GM19455 (cell line): ENCODE measurements around the gene MYO1C.
"Not testable (repeated sequence)": the region's sequence is repeated elsewhere in the genome, so short reads cannot be mapped to it uniquely, and the experiment has no call there.

ENCODE experiments used
- ATAC-seq: cut with Tn5 transposase; IDR thresholded peaks from one replicate; pipeline ENCODE4 v1.9.1; 2021; ENCODE audit not compliant: unreplicated experiment

The MYO1C gene

DNA sequence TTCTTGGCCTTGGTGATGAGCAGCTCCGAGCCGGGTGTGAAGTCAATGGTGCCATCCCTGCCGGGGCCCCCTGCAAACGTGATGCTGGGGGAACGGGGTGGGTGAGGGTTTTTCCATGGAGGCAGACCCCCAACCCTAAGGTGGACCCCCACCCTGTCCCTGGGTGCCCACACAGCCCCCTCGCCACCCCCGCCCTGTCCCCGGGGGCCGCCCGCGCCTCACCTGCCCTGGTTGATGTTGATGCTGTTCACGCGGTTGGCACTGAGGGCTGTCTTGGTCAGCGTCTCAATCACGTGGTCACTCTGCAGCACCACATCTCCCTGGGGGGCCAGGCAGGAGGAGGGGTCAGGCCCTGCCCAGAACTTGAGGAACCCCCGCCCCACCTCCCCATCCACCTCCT is 25.2 kb downstream of the MYO1C start:
- no peak for ATAC-seq

DNA sequence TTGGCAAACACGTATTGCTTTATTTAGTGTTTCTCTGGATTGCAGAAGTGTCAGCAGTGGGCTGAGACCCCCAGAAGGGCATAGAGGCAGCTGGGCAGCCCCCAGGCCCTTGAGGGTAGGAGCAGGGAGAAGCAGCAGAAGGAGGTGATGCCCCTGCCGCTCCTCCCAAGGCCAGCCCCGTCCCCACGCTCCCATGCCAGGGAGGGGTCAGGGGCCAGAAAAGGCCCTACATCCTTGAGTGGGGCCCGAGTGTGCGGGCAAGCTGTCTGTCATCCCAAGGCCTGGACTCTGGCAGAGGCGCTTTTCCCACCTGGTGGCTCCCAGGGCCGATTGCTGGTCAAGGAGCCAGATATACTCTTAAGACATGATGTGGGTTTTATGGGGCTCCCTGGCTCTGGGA is 28.3 kb downstream of the MYO1C start:
- ATAC-seq, result no peak

DNA sequence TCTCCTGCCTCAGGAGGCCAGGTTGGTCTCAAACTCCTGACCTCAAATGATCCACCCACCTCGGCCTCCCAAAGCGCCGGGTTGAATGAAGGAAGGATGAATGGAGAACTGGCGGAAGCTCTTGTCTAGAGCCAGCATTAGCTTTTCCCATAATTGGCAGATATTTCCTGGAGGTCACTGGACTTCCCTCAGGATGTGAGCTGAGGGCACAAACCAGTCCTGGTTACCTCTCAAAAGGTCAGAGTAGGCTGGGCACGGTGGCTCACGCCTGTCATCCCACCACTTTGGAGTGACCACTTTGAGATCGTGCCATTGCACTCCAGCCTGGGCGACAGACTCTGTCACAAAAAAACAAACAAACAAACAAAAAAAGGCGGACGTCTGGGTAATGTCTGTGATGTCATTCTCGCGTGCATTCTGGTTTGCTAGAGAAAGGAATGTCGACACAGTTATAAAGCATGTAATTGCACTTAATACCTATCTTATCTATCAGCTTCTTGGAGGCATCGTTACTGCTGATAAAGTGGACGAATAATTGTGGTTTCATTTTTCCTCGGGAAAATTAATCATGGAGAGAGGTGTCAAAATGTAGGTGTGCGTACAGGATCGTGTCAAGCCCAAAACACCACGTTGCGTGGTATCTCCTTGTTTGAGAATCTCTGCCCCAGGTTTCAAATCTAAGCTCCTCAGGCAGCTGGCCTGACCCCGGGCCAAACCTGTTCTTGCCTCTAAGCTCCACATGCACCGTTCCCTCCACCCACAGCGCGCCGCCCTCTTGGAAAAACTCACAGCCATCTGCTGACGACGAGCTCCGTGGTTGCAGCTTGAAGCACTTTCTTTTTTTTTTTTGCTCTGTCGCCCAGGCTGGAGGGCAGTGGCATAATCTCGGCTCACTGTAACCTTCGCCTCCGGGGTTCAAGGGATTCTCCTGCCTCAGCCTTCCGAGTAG is 30.0 kb downstream of the MYO1C start:
- ATAC-seq, result no peak

DNA sequence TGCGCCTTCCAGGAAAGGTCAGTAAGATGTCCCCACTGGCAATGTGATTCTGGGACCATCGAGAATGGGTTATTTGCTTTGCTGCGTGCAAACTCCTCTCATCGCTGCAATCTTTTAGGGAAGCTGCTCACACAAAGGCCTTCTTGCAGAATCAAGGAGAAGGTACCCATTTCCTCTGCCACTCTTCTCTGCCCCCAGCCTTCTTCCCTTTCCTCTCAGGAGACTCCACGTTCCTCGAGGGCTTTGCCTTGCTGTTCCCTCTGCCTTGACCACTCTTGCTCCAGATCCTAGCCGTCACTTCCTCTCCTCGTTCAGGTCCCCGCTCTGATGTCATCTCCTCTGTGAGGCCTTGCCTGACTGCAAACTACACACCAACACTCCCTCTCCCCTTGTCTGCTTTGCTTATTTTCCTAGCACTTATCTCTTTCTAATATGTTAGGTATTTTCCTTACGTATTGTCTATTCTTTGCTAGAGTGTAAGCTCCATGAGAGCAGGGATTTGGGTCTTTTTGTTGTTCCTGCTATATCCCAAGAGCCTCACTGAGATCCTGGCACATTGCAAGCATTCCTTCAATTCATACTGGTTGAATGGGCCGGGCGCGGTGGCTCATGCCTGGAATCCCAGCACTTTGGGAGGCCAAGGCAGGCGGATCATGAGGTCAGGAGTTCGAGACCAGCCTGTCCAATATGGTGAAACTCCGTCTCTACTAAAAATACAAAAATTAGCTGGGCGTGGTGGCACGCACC is 31.1 kb downstream of the MYO1C start:
- no peak for ATAC-seq

DNA sequence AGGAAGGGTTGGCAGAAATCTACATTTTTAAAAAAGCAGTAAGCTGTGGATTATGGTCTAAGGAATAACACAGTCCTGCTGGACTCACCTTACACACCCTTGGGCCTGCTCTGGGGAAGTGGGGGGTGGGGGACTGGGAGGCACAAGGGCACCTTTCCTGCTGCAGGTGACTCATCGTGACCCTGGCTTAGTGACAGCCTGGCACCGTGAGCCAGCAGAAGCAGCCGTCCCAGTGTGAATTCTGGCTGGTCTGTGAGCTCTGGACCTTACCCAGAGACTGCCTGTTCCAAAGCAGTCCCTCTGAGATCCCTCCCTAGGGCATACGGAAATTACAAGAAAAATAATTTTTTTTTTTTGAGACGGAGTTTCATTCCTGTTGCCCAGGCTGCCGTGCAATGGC is 32.3 kb downstream of the MYO1C start:
- ATAC-seq, result no peak

DNA sequence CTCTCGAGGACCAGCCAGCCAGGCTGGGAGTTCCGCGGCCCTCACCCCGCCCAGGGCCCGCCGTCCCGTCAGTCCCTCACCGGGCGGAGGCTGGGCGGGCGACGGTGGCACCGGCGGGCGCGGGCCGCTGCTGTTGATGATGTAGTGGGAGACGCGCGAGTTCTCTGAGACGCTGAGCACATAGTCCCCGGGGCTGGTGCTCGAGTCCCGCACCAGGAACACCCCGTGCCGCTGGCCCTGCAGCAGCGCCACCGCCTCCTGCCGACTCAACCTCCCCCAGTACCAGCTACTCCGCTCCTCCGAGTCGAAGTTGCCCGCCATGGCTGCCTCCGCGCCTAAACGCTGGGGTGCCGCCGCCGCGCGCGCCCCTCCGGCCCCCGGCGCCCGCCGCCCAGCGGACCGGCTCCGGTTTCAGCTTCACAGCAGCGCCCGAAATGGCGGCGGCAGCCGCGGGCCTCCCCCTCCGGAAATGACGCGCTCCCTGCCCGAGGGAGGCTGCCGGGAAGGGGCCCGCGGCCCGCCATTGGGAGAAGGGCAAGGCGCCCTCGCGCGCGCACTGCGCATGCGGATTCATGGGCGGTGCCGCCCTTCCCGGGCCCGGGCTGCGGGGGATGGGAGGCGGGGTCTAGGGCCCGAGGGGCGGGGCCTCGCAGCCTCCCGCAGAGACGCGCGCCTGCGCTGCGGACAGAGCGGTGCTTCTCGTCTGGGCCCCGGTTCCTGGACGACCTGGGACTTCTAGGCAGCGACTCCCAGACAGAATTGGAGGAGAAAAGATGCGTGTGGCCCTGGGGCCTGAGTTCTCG is 36.5 kb downstream of the MYO1C start, which contains the start of gene CRK:
CRK (minus strand) TSS at position 436 of the 803 bp plus-strand sequence; CDS start at position 321, 115 bp downstream.
- peak; percentile 78 for ATAC-seq

DNA sequence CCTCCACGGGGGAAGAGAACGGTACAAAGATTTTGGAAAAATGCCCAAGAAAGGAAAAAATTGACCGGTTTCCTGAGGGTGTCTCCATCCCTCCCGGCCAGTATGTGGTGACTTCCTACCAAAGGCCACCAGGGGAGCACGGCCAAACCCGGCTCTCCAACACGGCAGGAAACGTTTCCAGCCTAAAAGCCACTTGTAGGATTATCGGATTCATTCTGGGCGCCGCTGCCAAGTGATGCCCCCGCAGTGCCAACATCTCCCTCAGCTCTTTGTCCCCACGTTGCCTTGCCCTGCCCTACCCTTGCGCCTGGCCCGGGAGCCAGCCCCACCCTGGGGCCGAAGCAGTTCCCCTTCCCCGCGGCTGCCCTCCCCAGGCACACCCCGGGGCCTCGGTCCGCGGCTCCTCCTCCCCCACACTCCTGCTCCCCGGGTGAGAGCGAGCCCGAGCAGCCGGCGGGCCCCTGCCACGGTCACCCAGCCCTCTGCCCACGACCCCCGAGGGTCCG is 37.1 kb downstream of the MYO1C start:
- ATAC-seq, result peak; percentile 30

DNA sequence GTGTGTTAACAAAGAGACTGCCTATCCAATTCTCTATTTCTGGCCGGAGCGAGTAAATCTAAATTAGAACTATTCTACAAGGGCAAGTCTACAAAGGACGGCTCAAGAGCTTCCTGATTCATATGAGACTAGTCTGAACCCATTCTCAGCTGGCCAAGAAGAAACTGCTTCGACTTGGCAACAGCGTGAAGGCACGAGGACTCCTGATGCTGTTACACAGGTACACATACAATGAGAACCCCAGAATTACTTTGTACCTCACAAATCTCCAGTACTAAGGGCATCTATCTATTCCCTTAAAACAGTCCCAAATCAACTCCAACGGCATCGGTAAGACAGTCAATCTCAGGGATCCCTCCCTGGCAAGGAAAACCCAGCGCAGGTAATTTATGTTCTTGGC is 37.9 kb downstream of the MYO1C start:
- ATAC-seq, result no peak

DNA sequence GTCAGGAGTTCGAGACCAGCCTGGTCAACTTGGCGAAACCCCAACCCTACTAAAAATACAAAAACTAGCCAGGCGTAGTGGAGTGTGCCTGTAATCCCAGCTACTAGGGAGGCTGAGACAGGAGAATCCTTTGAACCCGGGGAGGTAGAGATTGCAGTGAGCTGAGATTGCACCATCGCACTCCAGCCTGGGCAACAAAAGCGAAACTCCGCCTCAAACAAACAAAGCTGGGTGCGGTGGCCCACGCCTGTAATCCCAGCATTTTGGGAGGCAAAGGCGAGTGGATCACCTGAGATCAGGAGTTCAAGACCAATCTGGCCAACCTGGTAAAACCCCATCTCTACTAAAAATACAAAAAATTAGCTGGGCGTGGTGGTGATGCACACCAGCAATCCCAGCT is 38.8 kb downstream of the MYO1C start:
- not testable (repeated sequence) for ATAC-seq

DNA sequence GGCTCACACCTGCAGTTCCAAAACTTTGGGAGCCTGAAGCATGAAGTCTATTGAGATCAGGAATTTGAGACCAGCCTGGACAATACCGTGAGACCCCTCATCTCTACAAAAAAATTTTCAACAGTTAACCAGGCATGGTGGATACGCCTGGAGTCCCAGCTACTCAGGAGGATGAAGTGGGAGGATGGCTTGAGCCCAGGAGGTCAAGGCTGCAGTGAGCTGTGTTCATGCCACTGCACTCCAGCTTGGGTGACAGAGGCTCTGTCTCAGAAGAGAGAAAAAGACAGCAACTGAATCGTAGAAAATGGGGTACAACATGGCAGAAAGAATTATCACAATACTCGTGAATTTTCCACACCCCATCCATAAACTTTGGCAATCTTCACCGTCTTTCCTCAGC is 39.6 kb downstream of the MYO1C start:
- no peak for ATAC-seq

DNA sequence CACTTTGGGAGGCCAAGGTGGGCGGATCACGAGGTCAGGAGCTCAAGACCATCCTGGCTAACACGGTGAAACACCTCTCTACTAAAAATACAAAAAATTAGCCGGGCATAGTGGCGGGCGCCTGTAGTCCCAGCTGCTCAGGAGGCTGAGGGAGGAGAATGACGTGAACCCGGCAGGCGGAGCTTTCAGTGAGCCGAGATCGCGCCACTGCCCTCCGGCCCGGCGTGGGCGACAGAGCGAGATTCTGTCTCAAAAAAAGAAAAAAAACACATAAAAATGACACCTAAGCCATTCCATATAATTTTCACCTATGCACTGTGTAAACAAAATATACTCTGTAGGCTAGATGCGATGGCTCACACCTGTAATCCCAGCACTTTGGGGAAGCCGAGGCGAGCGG is 42.2 kb downstream of the MYO1C start:
- not testable (repeated sequence) for ATAC-seq

DNA sequence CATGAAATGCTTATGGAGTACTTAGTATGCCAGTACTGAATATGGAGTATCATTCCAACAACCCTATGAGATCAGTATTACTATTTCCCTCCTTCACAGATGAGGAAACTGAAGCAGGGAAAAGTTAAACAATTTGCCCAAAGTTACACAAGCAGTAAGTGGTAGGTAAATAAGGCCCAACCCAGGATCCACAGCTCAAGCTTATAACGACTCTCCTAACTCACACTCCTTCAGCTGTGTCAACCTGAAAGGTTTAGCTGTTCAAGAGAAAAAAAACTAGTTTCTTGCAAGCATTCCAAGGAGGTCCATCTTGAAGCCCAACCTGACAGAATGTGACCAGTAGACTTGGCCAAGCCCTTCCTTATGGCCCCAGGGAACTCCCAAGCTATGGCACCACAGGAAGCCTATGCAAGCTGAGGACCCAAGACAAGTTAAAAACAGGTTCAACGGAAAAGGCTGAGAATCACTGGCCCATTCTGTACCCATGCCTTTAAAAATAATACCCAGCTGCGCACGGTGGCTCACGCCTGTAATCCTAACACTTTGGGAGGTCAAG is 43.0 kb downstream of the MYO1C start:
- no peak for ATAC-seq

DNA sequence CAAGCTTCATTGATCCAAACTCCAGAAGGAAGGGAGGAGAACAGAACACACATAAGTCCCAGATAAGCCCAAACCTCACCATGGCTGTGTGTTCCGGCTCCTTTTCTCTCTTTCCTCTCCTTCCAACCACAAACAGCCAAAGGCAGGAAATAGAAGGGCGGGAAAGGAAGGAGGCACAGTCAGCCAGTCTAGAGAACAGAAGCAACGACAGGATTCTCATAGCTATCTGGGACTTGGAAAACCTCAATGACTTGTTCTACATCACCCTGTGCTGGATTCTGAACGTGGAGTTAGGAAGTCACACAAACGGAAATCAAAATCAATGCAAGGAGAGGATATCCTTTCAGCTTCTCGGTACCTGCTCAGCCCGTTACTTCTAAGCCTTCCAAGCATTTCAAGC is 45.4 kb downstream of the MYO1C start:
- ATAC-seq, result no peak

DNA sequence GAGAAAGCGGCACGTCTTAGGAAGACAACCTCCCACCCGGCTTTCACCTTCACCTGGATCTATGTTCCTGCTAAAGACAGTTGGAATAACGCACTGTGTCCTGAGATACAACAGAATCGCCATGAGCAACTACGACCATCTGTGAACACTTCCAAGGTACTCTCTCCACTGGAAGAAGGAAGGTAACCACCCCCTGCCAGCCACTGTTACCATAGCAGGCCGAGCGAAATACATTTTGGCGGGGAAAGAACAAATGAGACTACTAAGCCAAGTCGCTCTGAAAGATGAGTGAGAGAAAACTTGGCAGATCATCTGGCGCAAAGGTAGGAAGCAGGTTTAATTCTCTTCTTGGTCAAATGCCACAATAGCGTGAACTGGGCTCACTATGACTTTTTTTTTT is 46.3 kb downstream of the MYO1C start:
- no peak for ATAC-seq

DNA sequence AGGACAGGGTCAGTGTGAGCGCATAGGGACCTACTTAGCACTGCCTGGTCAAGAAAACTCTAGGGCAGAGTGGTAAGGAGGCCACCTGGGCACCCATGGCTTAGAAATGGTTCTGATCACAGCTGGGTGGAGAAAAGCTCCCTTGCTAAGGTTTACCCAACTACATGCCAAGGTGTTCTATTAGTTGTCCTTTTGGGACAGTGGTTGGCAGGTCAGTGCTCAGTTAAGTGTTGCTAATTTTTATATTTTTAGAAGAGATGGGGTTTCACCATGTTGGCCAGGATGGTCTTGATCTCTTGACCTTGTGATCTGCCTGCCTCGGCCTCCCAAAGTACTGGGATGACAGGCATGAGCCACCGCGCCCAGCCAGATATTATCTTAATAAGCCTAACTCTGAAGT is 46.8 kb downstream of the MYO1C start:
- ATAC-seq, result not testable (repeated sequence)

DNA sequence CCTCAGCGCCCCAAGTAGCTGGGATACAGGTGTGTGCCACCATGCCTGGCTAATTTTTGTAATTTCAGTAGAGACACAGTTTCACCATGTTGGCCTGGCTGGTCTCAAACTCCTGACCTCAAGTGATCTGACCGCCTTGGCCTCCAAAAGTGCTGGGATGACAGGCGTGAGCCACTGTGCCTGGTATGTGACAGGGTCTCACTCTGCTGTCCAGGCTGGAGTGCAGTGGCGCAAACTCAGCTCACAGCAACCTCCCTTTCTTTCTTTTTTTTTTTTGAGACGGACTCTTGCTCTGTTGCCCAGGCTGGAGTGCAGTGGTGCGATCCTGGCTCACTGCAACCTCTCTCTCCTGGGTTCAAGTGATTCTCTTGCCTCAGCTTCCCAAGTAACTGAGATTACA is 49.8 kb downstream of the MYO1C start:
- not testable (repeated sequence) for ATAC-seq

DNA sequence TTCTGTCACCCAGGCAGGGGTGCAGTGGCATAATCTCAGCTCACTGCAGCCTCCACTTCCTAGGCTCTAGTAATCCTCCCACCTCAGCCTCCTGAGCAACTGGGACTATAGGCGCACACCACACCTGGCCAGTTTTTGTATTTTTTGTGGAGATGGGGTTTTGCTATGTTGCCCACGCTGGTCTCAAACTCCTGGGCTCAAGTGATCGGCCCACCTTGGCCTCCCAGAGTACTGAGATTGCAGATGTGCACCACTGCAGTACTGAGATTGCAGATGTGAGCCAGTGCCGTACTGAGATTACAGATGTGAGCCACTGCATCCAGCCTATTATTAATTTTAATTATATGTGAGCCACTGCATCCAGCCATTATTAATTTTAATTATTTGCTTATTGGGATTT is 50.3 kb downstream of the MYO1C start:
- no peak for ATAC-seq

DNA sequence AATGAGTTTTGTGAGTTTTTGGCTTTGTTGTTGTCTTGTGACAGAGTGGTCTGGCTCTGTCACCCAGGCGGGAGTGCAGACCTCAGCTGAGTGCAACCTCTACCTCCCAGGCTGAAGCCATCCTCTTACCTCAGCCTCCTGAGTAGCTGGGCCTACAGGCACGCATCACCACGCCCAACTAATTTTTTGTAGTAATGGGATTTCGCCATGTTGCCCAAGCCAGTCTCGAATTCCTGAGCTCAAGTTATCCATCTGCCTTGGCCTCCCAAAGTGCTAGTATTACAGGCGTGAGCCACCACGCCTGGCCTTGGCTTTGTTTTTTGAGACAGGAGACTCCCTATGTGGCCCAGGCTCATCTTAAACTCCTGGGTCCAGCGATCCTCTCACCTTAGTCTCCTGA is 51.6 kb downstream of the MYO1C start:
- no peak for ATAC-seq

DNA sequence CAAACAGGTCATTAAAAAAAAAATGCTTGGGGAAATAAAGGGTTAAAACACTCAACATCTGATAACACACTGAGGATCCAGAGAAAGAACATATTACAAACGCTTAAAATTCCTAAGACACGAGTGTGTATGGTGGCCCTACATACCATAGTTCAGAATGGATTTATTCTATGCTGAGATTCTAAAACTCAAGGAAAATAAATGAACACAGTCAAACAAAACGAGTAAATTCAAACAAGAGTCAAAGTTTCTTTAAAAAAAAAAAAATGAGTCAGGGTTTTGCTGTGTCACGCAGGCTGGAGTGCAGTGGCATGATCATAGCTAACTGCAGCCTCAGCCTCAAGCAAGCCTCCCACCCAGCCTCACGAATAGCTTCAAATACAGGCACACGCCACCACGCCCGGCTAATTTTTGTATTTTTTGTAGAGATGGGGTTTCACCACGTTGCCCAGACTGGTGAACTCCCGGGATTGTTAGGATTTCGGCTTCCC is 53.8 kb downstream of the MYO1C start:
- no peak for ATAC-seq

DNA sequence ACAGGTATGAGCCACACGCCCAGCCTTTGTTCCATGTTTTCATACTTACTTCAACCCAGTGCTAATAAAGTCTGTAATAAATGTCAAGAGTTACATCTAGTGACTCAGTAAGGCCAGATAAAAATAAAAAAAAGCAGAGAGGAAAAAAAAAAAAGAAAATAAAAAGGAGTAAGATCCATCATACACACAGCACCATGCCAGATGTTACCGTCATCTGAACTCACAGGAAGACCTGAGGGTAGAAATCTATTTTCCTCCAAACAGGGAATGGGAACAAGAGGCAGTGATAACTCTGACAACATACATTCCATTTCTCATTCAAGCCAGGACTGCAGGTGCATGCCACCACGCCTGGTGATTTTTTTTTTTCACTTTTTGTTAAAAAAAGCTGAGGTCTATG is 57.2 kb downstream of the MYO1C start:
- no peak for ATAC-seq

DNA sequence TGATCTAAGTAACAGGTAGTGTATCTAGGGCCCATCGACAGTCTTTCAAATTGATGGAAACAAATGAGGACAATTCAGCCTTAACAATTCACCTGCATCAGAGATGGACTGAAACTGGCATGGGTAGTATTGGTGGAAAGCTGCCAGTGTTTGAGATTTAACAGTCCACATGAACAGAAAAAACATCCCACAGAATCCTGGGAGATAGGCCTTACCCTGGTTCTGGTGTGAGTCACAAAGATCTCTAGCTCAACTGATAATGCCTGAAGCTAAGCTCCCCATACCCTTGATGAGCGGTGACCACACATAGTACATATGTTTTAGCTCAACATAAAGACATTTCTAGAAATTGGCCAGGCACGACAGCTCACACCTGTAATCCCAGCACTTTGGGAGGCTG is 58.3 kb downstream of the MYO1C start:
- ATAC-seq, result no peak
